ENCODE data around the gene PFKL.
"Not testable (repeated sequence)": the region's sequence is repeated elsewhere in the genome, so short reads cannot be mapped to it uniquely, and the experiment has no call there.

PFKL gene

DNA sequence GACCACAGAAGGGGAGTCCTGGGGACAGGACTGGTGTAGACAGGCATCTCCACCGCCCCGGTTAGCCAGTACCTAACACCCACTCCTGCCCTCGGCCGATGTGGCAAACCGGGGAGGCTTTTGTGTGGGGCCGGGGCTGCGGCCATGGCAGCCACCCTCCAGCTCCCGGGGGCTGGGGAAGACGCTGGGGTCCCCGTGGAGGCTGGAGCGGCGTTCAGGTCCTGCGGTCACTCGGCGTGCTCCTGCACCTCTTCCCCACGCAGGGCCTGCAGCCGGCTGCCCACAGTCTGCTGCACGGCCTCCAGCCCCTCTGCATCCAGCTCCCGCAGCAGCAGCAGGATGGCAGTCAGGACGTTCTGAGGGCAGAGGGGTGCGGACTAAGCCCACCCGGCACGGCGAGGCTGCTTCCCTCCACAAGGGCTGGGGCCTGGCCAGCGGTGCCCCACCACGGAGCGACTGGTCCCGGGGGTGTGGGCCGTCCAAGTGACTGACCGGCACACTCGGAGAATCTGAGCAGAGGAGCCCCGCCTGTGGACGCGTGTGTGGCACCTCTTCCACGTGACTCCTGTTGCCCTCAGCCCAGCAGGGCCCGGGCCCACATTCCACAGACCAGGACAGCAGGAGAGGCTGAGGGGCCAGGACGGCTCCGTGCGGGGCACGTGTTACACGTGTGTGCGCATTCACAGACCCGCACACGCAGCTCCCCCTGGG is 30.3 kb downstream of the PFKL start:
- DNase-seq: no peak

DNA sequence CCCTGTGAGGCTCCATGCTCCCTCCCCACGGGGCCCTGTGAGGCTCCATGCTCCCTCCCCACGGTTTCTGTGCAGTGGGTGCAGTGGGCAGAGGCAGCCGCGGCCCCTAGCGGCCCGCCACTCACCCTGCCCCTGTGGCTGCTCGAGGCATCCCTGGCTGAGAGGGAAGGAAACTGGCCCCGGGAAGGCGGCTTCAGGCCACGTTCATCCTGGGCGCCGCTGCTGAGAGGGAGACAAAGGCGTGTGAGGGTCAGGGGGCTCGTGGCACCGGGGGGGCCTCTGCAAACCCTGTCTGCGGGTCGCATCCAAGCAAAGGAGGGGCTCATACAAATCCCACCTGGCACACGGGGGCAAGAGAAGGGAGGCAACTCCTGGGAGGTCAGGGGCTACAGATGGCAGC is 30.8 kb downstream of the PFKL start:
- no peak for DNase-seq

GRCh38 chr21:44331209-44331608 is 31.4 kb downstream of the PFKL start:
- no peak for DNase-seq

DNA sequence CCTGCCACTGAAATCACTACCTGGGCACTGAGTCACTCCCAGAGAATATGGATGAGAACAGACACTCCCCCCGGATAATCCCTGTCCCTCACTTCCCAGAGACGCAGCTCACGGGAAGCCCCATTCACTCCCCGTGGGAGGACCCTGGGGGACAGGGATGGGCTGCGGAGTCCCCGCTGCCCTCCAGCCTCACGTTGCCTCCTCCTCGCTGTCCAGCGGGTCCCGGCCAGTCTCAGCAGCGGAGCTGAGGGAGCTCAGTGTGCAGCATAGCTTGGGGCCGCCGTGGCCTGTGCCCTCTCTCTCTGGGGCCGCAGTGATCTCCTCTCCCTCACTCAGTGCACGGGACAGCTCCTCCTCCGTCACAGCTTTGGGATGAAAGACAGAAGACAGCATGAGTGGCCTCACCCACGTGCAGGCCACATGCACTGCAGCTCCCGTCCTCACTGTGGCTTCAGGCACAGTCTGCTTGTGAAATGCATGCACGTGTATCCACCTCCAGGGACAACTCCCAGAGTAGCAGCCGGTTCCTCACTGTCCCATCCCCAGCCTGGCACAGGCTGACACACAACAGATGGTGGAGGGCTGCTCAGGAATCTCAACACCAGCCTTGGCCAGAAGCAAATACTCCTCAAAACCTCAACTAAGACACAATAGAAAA is 31.9 kb downstream of the PFKL start:
- DNase-seq: no peak

DNA sequence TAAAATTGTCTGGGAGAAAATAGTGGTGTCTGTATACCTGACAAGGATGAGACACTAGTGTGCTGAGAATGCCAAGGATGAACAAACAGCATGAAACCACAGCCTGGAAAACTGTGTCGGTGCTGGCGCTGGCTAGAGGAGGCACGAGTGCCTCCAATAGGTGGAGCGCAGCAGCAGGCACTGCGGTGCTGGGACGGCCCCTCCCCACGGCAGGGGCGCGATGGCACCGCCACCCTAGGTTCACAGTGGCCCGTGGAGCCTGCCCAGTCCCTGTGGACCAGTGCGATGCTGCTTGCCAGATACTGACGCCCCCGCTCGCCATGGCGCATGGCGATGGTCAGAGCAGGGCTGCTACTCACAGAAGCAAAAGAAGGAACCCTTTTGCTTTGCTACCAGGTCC is 32.5 kb downstream of the PFKL start:
- DNase-seq: no peak

GRCh38 chr21:44332965-44333364 is 33.1 kb downstream of the PFKL start:
- DNase-seq: no peak

GRCh38 chr21:44333509-44334328 is 33.9 kb downstream of the PFKL start:
- no peak for DNase-seq

GRCh38 chr21:44334329-44335030 is 34.6 kb downstream of the PFKL start:
- no peak for DNase-seq

DNA sequence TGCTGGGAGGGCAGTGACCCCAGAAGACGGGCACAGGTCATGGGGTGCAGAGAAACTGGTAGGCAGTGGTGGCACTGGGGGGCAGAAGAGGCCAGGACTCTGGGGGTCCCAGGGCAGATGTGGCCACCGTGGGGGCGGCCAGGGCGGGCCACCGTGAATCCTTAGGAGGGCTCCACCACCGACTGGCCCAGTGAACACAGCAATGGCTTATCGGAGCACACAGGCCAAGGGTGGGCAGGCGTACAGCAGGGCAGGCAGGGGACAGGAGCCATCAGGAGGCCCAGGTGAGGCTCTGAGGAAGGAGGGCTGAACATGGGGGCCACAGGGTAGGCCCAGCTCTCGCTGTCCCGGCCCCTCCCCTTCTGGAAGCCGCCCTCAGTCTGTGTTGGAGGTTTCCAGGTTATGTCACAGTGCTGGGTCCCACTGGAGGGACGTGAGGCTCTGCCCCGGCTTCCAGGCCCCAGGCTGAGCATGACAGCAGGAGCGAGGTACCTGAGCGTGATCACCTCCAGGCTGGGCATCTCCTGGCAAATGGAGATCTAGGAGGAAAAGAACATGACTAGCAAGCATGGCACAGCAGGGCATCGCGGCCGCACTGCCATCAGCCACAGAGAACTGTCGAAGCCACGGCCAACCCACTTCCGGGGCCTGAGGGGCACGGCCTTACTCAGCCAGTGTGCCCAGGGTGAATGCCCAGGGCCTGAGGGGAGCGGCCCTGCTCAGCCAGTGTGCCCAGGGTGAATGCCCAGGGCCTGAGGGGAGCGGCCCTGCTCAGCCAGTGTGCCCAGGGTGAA is 35.6 kb downstream of the PFKL start:
- no peak for DNase-seq

GRCh38 chr21:44337449-44337848 is 37.6 kb downstream of the PFKL start:
- no peak for DNase-seq

GRCh38 chr21:44337941-44338895 is 38.4 kb downstream of the PFKL start:
- peak; percentile 78 for DNase-seq

DNA sequence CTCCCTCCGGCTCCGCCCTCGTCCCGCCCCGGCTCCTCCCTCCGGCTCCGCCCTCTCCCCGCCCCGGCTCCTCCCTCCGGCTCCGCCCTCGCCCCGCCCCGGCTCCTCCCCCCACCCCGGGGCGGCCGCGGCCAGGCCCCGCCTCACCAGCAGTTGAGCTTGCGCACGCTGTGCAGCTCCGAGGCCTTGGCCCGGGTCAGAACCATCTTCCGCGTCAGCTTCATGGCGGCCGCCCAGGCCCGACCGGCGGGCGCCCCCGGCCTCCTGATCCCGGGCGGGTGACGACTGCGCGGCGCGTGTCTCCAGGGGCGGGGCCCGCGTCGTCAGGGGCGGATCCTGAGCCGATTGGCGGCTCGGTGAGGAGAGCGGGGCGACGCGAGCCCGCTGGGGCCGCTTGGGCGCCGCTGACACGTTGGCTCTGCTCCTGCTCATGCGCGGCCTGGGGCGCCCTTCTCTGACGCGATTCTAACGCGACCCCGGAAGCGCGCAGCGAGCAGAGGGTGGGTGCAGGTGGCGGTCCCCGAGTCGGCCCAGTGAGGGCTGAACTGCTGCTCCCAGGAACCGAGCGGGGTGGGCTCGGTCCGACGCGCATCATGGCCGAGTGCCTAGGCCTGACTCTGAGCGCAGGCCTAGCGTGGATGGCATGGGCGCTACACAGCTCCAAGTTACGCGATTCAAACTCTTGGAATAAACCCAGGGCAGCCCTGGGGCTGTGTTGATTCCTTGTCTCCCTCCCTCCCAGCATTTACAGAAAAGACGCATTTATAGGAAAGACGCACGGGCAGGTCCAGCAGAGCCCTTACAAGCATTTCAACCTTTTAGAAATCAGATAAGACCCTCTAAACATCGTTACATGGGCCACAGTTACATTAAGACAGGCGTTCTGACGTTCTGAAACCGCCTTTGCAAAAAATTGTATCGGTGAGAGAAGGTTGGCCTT is 39.4 kb downstream of the PFKL start, which contains the start of gene CFAP410:
TSS of gene CFAP410 (minus strand) at position 420 of the 940 bp plus-strand sequence. CDS start at position 224, 196 bp downstream.
- peak; percentile 97 for DNase-seq

DNA sequence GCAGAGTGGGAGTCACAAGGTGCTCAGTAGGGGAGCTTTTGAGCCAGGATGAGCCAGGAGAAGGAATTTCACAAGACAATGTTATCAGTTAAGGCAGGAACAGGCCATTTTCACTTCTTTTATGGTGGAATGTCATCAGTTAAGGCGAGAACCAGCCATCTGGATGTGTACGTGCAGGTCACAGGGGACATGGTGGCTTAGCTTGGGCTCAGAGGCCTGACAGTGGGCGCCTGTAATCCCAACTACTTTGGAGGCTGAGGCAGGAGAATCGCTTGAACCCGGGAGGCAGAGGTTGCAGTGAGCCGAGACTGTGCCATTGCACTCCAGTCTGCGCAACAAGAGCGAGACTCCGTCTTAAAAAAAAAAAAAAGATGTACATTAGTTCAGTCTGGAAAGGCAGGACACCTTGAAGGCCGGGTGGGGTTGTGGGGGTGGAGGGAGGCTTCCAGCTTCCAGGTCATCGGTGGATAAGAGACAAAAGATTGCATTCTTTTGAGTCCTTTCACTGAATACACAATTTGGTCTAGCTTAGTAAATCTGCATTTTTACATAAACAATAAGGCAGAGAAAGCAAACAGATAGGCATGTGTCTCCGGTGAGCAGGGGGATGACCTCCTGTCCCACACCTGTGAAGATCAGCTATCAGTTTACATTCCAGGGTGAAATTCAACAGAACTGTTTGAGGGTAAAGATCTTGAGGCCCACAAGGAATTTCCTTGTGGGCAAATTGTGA is 42.0 kb downstream of the PFKL start:
- not testable (repeated sequence) for DNase-seq

GRCh38 chr21:44342981-44343380 is 43.1 kb downstream of the PFKL start:
- not testable (repeated sequence) for DNase-seq

DNA sequence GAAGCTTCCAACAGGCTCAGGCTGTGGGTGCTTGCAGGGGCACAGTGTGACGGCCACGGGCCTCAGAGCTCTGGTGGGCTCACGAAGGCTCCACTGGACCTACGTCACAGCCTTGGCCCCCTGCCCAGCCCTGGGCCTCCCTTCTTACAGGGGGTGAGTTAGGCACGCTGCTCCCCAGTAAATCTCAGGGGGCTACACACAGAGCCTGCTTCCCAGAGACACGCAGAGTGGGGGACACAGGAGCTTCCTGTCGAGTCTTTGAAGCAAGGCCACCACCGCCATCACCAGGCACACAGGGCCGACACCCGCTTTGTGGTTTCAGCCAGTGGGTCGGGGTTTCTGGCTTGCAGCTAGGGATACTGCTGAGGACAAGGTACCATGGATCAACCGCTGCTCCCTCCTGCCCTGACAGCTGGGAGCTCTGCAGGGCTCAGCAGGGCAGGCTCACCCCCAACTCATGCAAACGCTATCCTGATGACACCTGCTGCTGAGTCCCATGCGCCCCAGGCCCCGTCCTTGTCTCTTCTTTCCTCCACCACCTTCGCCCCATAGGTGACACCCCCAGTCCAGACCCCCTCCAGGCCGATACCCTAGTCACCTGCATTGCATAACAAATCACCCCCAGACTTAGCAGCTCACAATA is 44.8 kb downstream of the PFKL start:
- no peak for DNase-seq

DNA sequence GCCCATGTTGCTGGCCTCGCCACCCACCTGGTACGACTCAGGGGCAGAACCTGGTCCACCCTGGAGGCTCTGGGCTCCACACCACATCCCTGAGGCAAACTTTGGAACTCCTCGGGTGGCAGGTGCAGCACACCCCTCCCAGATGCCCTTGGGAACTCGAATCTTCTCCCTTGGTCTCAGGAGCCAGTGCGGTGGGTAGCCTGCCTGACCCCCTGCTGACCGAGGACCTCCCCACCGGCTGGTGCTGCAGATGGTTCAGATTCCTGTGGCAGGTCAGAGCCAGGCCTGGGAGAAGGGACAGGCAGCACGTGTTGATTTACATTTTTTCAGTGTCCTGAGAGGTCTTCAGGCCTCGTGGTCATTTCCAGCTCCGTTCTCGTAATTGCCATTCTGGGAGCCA is 45.6 kb downstream of the PFKL start:
- no peak for DNase-seq

DNA sequence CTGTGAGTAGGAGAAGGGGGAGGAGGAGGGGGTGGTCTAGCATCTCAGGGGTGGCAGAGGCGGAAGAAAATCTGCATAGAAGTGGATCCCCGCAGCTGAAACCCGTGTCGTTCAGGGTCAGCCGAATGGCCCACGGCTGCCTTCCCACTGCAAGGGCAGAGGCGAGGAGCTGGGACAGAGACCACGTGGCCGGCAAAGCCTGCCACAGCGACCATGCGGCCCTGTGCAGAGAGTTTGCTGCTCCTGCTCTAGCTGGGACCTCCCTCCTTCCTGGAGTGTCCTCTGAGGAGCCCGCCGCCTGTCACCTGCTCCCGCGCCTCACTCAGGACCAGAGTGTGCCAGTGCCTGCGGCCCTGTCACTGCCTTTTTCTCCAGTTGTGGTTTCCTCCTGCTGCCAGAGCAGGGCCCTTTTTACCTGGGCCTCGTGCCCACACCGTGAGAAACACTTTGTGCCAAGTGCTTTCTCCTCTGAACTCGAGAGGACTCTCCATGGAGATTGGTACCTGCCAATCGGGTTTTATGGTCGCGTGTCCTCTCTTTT is 48.1 kb downstream of the PFKL start:
- DNase-seq: no peak

- DNase-seq: no peak
Observed at GRCh38 chr21:44348861-44349260, 49.0 kb downstream of the PFKL start.
